Measurements from ENCODE around the gene MMP1. TPM values are rescaled to one million over a fixed set of nuclear protein-coding genes. Genes with fewer than 3 reads are reported as not detected.

MMP1 gene
- total RNA-seq, 1 experiment from 2014 or later: not detected

DNA sequence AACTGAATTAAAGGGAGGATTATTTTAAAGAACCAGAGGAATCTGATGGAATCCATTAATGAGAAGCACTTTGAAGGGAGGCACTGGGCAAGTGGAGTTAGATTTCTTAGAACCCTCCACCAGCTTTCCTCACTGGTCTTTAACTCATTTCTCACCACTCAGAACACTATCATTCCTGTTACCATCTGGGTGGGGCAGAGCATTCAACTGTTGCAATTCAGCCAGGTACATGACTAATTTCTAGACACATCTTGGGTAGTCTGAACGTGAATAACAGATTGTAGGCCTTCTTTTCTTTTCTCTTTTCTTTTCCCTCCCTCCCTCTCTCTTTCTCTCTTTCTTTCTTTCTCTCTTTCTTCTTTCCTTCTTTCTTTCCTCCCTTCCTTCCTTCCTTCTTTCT lies 15.5 kb upstream of the MMP1 start:
- H3K4me3 Mint-ChIP-seq: no peak overlapping the region
- TF ChIP-seq, protein P1, sequence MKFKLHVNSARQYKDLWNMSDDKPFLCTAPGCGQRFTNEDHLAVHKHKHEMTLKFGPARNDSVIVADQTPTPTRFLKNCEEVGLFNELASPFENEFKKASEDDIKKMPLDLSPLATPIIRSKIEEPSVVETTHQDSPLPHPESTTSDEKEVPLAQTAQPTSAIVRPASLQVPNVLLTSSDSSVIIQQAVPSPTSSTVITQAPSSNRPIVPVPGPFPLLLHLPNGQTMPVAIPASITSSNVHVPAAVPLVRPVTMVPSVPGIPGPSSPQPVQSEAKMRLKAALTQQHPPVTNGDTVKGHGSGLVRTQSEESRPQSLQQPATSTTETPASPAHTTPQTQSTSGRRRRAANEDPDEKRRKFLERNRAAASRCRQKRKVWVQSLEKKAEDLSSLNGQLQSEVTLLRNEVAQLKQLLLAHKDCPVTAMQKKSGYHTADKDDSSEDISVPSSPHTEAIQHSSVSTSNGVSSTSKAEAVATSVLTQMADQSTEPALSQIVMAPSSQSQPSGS (CRISPR knock-in tag; IDR thresholded peaks at IDR 0.05; ENCODE audit: borderline replicate concordance, low read depth): no peak
- TF ChIP-seq ZNF416 (CRISPR knock-in tag; IDR thresholded peaks at IDR 0.05) (no peak), SMAD3 (CRISPR knock-in tag; IDR thresholded peaks at IDR 0.05; ENCODE audit: borderline replicate concordance) (no peak), NR3C1 (CRISPR knock-in tag; conservative IDR thresholded peaks at IDR 0.05; ENCODE audit: low read depth) (no peak), SMAD4 (CRISPR knock-in tag; IDR thresholded peaks at IDR 0.05) (no peak), HMGA2 (CRISPR knock-in tag; IDR thresholded peaks at IDR 0.05) (no peak)
- TF ChIP-seq, protein P2, sequence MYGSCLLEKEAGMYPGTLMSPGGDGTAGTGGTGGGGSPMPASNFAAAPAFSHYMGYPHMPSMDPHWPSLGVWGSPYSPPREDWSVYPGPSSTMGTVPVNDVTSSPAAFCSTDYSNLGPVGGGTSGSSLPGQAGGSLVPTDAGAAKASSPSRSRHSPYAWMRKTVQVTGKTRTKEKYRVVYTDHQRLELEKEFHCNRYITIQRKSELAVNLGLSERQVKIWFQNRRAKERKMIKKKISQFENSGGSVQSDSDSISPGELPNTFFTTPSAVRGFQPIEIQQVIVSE (CRISPR knock-in tag; IDR thresholded peaks at IDR 0.05; ENCODE audit: borderline replicate concordance): no peak
- TF ChIP-seq, protein P3, sequence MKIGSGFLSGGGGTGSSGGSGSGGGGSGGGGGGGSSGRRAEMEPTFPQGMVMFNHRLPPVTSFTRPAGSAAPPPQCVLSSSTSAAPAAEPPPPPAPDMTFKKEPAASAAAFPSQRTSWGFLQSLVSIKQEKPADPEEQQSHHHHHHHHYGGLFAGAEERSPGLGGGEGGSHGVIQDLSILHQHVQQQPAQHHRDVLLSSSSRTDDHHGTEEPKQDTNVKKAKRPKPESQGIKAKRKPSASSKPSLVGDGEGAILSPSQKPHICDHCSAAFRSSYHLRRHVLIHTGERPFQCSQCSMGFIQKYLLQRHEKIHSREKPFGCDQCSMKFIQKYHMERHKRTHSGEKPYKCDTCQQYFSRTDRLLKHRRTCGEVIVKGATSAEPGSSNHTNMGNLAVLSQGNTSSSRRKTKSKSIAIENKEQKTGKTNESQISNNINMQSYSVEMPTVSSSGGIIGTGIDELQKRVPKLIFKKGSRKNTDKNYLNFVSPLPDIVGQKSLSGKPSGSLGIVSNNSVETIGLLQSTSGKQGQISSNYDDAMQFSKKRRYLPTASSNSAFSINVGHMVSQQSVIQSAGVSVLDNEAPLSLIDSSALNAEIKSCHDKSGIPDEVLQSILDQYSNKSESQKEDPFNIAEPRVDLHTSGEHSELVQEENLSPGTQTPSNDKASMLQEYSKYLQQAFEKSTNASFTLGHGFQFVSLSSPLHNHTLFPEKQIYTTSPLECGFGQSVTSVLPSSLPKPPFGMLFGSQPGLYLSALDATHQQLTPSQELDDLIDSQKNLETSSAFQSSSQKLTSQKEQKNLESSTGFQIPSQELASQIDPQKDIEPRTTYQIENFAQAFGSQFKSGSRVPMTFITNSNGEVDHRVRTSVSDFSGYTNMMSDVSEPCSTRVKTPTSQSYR (CRISPR knock-in tag; IDR thresholded peaks at IDR 0.05): no peak
- TF ChIP-seq, protein P4, sequence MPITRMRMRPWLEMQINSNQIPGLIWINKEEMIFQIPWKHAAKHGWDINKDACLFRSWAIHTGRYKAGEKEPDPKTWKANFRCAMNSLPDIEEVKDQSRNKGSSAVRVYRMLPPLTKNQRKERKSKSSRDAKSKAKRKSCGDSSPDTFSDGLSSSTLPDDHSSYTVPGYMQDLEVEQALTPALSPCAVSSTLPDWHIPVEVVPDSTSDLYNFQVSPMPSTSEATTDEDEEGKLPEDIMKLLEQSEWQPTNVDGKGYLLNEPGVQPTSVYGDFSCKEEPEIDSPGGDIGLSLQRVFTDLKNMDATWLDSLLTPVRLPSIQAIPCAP (CRISPR knock-in tag; IDR thresholded peaks at IDR 0.05): no peak
- DNase-seq (ENCODE audit: low spot score): no peak
- H3K9me3 Mint-ChIP-seq: peaks cover 26% of the 10 kb centered on the region
- H3K4me1 Mint-ChIP-seq: peaks cover 4% of the 10 kb centered on the region; the same call in 1 of the 2 replicates
- no peak for ATAC-seq
- CTCF ChIA-PET: no interaction called here
- H3K27ac Mint-ChIP-seq: no peak overlapping the region
- no peaks in the 10 kb centered on the region; the same call in 1 of the 2 replicates for H3K27me3 Mint-ChIP-seq (ENCODE audit: low read depth)
- H3K36me3 Mint-ChIP-seq: peaks cover 6% of the 10 kb centered on the region; the same call in 1 of the 2 replicates
- POLR2A ChIA-PET: no interaction called here

DNA sequence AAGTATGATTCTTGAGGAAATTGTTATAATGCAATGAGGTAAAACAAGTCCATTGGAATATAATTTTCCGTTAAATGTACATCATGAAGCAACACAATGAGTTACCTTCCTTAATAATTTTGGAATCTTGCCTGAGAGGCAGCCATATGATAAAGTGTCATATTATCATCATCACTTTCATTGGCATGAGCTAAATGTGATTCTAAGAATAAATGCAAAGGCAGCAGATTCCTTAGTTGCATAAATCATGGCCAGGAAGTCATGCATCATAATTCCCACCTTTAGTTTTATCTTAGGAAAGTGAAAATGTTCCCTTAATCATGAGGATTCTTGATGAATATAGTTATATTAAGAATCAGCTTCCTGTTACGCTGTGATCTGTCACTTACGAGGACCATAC lies 14.2 kb upstream of the MMP1 start:
- CTCF ChIA-PET: no interaction called here
- TF ChIP-seq ZNF396 (CRISPR knock-in tag; IDR thresholded peaks at IDR 0.05; ENCODE audit: borderline replicate concordance) (no peak), JAZF1 (CRISPR knock-in tag; IDR thresholded peaks at IDR 0.05) (no peak), RORB (CRISPR knock-in tag; IDR thresholded peaks at IDR 0.05) (no peak), JUN (CRISPR knock-in tag; IDR thresholded peaks at IDR 0.05) (no peak), SMAD3 (CRISPR knock-in tag; IDR thresholded peaks at IDR 0.05; ENCODE audit: borderline replicate concordance) (no peak), CBFB (CRISPR knock-in tag; IDR thresholded peaks at IDR 0.05; ENCODE audit: low read depth) (no peak), CREM (CRISPR knock-in tag; IDR thresholded peaks at IDR 0.05) (no peak), KAT7 (CRISPR knock-in tag; IDR thresholded peaks at IDR 0.05; ENCODE audit: borderline replicate concordance) (no peak), ZNF121 (CRISPR knock-in tag; IDR thresholded peaks at IDR 0.05) (no peak)
- TF ChIP-seq, protein P5, sequence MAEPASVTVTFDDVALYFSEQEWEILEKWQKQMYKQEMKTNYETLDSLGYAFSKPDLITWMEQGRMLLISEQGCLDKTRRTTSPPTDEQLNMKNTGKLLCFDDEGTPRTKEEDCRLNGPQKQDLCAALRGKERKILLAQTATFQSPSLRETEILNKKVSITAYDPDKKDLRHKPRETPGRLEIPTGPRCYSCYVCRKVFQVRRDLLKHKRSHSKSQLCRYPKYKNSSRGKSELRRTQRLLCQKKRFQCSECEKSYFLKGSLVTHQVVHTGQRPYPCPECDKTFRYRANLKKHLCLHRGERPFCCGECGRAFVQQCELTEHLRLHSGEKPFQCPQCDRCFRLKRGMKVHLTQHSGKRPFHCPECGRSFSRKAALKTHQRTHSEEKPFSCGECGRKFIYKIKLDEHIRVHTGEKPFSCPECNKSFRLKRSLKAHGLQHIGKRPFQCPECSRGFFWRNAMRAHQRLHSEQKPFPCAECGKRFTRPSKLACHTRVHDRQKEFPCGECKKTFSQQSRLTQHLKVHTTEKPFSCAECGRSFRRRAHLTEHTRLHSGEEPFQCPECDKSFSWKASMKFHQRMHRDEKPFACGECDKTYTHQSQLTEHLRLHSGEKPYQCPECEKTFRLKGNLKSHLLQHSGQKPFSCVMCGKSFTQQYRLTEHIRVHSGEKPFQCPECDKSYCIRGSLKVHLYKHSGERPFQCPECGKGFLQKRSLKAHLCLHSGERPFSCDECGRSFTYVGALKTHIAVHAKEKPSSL (CRISPR knock-in tag; conservative IDR thresholded peaks at IDR 0.05): no peak
- TF ChIP-seq, protein P6, sequence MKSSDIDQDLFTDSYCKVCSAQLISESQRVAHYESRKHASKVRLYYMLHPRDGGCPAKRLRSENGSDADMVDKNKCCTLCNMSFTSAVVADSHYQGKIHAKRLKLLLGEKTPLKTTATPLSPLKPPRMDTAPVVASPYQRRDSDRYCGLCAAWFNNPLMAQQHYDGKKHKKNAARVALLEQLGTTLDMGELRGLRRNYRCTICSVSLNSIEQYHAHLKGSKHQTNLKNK (CRISPR knock-in tag; IDR thresholded peaks at IDR 0.05): no peak
- Mint-ChIP-seq H3K27ac (no peak overlapping the region), H3K9me3 (peaks cover 15% of the 10 kb centered on the region), H3K27me3 (ENCODE audit: low read depth) (no peaks in the 10 kb centered on the region; the same call in 1 of the 2 replicates), H3K4me1 (peaks cover 15% of the 10 kb centered on the region), H3K36me3 (peaks cover 4% of the 10 kb centered on the region; the same call in 1 of the 2 replicates), H3K4me3 (no peak overlapping the region)
- POLR2A ChIA-PET: no interaction called here
- DNase-seq (ENCODE audit: low spot score): no peak
- ATAC-seq: no peak

Data from WTC11 (cell line).